T-helper 2 cell treated with Interferon-gamma antibody and Interleukin-4, amounts not matched to agents 100 ng/mL and 5 ng/mL, for 36 hours (primary cell): ENCODE results near the gene AIP. TPM values are rescaled to one million over a fixed set of nuclear protein-coding genes. Genes with fewer than 3 reads are reported as not detected.

Experiments used
- intact Hi-C: fragments of 100-400 bp; cut with micrococcal nuclease; formaldehyde crosslinking; loops from one replicate; pipeline ENCODE4 v1.15.1; 2023
- total RNA-seq: library from RNA; stranded (reverse); gene quantifications from 2 replicates; pipeline ENCODE4 v1.2.3, GENCODE V29; 2022

AIP gene
- total RNA-seq, 1 donor from 2014 or later: 157 TPM

DNA sequence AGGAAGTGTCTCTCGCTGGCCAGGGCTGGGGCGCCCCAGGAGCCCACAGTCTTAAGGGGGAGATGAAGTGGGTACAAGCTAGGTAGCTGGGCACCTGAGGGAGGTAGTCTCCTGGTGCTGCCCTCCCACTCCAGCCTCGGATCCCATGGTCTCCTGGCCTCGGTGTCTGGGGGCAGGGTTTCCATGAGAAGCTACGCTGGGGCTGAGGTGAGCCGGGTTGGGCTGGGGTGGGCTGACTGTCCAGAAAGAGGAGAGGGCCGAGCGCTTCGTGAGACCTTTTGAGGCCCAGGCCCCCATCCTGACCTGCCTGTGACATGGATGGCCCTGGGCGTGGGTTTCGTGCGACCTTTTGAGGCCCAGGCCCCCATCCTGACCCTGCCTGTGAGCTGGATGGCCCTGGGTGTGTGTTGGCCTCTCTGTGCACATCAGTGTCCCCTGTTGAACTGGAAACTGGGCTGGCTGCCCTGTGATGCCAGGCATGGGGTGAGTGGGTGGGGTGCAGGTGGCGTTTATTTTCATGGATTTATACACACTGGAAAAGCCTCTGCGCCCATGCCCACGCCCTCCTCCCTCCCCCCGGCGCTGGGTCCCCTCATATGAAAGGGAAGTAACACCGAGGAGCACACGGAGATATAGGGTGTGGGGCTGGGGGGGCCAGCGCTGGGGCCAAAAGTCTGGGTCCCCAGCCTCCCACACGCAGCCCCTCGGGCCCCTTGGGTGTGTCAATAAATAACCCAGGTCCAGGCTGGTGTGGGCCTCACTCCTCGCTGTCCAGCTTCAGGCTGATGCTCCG, 8.6 kb downstream of the AIP start:
- intact Hi-C loops: no loop called here

DNA sequence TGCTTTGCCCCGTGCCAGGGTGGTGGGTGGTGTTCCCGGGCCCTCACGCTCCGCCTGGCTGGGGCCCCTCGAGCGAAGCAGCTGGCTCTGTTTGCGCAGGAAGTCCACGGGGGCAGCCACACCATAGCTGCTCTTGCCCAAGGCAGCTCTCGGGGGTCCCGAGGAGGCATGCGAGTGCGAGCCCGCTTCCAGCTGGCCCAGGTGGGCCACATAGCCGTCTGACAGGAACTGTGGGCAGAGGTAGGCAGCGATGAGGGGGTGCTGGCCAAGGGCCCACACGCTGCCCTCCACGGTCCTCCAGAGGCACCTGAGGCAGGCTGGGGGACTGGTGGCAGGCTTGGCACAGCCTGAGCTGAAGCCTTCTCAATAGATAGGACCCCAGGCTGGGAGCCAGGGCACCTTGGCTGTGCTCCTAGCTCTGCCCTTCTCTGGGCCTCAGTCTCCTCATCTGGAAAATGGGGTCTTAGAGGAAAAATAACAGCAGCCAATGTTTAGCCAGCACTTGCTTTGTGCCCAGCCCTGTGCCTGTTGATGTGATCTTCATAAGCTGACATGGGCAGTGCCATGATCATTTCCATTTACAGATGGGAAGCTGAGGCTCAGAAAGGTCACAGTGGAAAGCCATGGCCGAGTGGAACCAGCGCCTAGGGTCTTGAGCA, 9.4 kb downstream of the AIP start:
- intact Hi-C loops: no loop called here

DNA sequence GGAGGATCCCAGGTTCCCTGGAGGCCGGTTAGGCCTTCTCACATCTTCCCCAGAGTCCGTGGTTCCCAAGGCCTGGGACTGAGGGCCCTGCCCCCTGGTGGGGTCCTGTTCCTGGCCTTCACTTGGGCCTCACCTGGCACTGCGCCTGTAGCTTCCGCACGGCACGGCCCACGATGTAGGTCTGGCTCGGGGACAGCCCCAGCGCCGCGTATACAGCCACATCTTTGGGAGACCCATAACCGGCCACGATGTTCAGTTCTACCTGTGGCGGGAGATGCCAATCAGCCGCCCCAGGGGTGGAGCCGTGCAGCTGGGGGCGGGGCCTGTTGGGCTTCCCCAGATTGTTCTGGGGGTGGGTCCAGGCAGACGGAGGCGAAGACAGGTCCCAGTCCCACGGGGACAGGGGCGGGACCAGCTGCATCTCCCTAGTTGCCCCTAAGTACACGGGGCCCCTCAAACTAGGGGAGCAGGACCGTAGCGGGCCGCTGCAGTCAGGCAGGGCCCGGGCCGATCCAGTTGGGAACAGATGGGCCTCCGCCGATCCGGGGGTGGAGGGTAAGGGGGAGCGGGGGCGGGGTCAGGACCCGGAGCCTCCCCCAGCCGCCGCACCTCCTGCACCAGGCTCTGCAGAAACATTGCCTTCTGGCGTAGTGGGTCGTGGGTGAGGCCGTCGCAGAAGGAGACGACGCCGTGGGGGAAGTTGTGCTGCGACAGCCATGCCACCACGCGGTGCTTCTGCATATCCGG, 10.1 kb downstream of the AIP start:
- intact Hi-C loops: no loop called here

DNA sequence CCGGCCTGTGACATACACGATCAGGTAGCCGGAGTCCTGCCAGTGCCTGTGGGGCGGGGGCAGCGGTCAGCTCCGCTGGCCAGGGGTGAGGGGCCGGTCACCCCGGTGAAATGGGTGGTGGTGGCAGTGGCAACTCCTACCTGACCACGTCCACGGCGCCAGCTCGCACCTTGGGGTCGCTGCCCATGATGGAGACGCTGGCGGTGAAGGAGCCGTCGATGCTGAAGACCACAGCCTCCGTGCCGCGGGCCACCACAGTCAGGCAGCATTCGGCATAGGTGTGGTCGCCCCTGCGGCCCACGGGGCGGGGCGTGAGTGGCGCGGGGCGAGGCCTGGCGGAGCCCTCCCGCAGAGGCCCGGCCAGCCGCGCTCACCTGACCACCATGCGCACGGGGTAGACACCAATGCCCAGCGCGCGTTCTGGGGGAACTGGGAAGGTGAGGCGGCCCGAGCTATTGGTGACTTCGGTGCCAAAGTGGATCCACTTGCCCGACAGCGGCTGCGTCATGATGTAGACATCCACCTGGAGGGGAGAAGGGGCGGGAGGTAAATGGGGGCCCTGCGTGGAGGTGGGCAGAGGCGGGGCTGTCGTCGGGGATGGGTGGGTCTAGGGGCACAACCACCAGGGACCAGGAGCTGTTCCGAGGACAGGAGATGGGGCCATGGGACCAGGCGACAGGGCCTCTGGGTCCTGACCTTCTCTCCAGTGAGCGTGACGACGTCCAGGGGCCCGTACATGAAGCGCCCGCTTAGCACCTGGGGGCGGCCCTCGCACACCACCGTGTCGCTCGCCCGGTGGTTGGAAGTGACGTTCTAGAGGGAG, 10.9 kb downstream of the AIP start:
- intact Hi-C loops: no loop called here

DNA sequence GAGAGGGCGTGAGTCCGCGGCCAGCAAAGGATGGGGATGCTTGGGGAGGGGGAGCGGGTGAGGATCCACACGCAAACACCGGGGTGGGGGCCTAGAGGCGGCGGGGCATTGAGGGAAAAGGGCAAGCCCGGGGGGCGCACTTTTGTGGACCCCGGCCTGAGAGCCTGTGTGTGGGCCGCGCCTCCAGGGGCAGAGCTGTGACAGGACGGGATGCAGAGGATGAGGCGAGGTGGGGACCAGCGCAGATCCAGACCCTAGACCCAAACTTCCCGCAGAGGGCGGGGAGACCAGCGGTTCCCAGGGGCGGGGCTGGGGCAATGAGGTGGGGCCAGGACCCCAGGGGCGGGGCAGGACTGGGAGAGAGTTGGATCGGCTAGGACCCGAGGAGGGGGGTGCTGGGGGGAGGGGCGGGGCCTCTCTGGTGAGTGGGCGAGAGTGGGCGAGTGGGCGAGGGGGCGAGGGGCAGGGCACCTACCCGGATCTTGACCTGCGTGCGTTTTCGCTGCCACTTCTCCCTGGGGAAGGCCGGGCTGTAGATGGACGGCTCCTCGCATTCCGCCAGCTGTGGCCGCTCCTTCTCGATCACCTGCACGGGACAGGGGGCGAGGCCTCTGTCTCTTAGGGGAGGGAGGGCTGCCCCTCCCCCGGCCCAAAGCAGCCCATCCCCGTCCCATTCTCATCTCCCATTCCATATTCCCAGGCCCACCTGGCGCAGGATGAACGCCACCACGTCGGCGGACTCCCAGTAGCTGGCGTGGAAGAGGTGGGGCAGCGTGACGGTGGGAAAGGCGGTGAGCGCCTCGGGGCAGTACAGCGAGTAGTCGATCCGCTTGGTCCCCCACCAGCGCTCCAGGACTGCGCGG, 11.8 kb downstream of the AIP start:
- intact Hi-C loops: no loop called here

DNA sequence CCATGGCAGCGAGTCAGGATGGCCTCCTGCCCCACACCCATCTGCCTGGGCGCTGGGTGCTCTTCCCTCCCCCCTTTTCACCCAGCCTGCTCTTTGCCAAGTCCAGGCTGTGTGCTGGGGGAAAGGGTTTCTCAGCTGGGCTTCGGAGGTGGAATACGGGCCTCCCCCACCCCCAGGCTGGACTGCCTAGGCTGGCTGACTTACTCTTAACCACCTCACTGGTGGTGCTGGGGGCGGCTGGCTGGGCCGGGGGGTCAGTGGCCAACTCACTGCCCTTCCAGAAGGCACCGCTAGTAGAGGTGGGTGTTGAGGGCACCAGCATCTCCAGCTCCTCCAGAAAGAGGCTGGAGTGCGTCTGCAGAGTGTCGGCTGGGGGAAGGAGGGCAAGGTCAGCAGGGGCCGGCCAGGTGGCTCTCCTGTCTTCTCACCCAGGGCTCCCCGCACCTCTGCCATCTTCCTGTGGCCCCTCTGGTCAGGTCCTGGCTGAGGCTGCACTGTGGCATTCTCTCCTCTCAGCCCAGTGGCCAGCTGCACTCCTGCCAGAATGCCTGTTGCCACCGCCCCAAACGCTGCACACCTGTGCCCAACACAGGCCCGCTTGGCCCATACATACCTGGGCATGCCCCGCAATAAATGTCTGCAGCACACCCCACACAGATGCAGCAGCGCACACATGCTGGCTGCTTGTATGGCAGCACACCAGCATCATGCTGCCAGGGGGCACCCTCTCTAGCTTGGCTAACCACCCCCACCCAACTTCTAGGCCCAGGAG, 12.6 kb downstream of the AIP start:
- intact Hi-C loops: no loop called here

DNA sequence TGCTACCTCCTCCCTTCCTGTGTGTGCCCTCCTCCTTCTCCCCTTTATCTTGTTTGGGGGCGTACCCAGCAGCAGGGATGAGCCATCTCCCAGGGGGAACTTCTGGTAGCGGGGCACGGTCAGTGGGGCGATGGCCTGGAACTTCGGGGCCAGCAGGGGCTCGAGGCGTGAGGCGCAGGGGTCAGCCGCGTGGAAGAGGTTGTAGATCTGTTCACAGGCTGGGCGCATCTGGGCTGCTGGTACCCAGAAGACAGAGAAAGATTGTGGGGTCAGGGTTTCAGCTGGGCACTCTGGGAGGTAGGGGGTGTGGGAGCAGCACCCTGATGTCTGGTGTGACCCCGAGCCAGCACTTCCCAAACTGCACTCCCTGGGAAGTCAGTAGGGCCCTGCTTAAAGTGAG, 13.3 kb downstream of the AIP start:
- intact Hi-C loops: no loop called here

DNA sequence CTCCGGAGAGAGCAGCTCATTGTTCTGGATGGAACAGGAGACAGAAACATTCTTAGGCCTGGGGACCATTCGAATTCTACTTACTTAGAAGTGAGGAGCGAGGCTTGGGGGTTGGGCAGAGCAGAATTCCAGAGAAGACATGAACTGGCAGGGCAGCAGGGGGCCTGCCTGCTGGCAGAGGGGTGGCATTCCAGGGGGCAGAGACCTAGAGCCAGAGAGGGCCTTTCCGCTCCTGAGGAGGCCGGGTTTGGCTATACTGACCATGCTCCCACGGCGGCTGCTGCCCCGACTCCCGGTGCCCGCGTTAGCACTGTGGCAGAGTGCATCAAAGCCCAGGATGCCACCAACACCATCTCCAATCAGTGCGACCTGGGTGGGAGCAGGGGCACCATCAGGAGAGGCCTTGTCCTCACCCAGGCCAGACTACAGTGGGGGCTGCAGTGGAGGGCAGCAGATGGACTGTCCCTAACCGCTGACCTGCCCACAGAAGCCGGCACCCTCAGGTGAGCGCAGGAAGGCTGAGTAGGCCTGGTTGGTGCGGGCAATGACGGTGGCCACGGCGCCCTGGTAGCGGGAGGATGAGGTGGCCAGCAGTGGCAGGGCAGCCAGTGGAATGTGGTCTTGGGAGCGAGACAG, 14.9 kb downstream of the AIP start:
- intact Hi-C loops: no loop called here

DNA sequence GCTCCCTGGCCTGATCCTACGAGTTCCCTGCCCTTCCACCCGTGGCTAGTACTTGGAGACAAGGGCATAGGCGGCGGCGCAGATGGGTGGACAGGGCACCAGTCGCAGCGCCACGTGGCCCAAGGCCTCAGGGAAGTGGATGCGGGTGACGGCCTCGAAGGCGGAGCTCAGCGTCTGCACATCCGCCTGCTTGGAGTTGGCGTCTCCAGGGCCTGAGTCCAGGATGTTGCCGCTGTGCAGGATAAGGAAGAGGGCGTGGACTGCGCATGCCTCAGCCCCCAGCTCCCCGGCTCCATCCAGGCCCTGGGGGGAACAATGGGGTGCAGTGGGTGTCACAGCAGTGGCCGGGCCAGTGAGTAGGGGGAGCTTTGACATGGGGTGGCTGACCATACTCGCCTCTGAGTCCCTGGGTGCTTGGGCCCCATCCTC, 15.7 kb downstream of the AIP start:
- intact Hi-C loops: no loop called here

DNA sequence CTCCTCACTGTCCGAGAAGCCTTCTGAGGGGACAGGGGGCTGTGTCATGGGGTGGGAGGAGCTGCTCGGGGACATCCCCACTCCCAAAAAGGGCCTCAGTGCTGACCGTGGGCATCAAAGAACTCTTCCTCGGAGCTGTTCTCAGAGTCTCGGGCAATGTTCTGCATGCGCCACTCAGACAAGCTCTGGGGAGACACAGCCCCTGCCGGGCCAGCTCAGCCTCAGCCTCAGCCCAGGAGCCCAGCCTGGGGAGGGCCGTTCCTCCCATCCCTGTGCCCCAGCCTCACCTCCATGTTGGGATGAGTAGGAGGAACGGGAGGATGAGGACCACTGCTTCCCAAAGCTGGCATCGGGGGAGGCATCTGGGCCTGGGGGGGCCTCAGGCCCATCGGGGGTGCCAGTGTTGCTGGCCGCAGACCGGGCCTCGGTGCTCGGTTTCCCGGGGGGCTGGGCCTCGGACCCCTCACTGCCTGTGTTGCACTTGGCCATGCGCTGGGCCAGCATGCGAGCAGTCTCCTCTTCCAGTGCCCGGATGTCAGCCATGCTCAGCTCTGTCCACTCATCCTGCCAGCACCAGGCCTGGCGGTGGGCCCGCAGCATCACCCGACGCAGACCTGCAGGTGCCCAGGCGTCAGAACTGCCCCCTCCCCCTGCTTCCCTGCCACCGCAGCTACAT, 17.1 kb downstream of the AIP start:
- intact Hi-C loops: loop anchor here (10.0 kb wide), 1 partner anchor 385 kb away; the partner anchor contains the start of gene KDM2A

DNA sequence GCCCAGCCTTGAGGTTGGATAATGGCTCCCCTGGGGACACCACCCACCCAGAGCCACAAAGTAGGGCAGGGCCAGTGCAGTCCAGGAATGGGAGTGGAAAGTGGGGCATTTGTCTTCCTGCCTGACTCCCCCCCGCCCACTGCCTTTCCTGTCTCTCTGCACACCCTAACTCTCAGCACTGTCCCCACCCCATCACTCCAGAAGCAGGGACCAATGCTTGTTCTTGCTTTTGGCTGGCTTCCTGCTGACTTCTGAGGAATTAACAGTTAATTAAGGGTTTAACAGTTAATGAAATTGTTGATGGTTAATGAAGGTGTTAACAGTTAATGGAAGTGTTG, 17.6 kb downstream of the AIP start:
- intact Hi-C loops: loop anchor here (10.0 kb wide), 1 partner anchor 386 kb away; the partner anchor contains the start of gene KDM2A

DNA sequence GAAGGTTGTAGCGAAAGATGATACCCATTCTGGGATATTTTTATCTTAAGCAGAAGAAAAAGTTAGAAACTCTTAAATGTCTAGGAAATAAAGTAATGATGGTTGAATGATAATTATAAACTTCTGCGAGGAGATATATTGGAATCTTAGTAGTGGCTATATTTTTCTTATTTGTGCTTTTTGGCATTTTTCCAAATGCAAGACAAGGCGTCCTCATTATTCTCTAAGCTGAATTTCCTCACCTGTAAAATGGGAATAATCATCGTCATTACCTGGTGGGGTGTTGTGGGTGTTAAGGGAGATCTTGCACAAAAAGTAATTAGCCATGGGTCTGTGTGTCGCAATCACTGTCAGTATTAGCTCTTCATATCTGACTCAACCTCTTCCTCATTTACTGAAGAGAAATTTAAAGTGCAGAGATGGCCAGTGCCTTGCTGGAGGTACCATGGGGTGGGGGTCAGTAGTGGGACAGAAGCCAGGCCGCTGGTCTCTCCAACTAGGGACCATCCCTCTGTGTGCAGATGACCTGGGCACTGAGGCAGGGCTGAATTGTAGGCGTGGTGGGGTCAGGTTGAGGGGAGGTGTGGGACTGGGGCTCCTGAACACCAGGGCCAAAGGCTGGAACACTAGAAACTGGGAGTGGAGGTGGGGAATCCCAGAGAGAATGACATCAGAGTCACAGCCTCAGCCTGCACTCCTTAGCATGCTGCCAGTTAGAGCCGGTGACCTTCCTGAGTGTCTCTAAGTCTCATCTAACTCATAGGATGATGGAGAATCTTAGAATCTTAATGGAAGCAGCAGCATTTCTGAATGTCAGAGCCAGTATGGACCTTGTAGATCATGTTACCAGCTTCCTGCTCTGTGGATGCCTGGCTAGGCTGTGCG, 18.2 kb downstream of the AIP start:
- intact Hi-C loops: loop anchor here (10.0 kb wide), 1 partner anchor 386 kb away; the partner anchor contains the start of gene KDM2A

DNA sequence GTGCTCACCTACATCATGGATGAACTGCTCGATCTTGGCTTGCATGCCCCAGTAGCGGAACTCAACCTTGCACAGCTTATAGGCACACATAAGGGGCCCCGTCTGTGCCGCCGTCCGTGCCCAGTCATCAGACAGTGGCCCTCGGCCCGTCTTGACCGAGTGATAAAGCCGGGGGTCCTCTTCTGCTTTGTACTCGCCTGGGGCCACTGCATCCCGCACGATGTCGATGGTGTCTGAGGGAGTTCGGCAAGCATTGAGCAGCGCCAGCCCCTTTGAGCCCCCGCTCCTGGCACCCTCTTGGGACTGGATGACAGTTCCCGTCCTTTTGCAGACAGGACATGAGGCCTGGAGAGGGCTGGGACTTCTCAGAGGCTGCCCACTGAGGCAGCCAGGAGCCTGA, 19.0 kb downstream of the AIP start:
- intact Hi-C loops: loop anchor here (10.0 kb wide), 1 partner anchor 387 kb away; the partner anchor contains the start of gene KDM2A

DNA sequence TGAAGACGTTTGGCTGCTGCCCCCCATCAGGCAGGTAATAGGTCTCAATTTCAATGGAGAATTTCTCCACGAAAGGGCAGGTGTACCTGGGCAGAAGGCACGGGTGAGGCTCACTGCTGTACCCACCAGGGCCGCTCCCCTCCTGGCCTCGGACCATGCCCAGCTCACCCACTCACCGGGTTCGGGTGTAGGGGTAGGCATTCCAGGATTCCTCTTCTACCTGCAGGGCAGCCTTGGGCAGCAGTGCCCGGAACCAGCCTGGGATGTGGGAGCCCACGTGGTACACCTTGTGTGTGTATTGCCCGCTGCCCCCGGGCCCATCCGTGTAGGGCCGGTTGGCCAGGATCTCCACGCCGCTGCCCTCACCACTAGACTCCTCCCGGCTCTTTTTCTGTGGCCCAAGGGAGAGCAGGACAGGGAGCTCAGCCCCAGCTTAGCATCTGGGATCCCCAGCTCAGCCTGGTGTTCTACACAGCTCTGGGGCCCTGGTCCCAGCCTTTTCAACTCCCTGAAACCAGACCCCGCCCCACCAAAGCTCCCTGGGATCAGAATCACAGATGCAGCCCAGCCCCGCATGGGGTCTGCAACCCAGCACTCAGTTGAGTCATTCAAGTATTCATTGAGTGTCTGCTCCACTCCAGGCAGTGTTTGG, 19.6 kb downstream of the AIP start:
- intact Hi-C loops: loop anchor here (10.0 kb wide), 1 partner anchor 388 kb away; the partner anchor contains the start of gene KDM2A

DNA sequence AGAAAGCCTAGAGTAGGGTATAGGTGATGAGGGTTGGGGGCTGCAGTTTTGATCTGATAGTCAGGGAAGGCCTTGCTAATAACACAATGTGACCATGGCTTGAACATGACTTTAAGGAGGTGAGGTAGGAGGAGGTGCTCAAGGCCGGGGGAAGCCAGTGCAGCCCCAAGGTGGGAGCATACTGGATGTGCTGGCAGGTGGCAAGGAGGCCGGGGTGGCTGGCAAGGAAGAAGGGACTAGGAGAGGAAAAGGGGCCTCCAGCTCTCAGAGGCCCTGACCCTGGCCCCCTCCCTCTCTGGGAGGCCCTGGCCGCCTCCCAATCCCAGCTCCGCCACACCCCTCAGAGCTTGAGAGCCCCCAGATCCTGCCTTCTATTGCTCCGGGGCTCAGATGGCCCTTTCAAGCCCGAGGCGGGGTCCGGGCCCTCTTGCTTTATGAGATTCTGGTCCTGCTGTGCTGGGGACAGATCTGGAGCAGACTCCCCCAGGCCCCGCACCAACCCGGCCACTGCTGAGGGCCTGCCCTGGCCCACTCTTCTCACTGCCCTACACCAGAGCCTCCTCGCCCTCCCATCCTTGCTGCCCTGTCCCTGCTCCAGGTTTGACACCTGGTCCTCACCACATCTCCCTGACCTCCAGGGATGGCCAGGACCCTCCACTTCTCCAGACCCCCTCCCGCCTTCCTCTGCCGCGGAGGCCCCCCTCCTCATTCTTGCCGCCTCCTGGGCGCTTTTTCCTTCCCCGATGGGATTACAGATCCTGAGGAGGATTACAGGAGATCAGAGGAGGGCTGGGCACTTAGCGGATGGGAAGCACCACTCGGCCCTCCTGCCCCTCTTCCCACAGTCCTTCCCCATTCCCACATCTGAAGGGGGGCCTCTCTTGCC, 20.5 kb downstream of the AIP start:
- intact Hi-C loops: loop anchor here (10.0 kb wide), 1 partner anchor 389 kb away; the partner anchor contains the start of gene KDM2A
